Upper lobe of left lung (tissue), 4 donors: ENCODE results near the gene KCNG2.

ENCODE experiments used
- CTCF ChIP-seq, 6 experiments: fragments of 450-650 bp in 4 of 6; fragments of 200-600 bp in 2 of 6; sonication (generic) in 2 of 6; IDR thresholded peaks; one replicate each; pipeline ENCODE4 v1.5.1; 2016 to 2019; ENCODE audit warnings: antibody characterized with exemption in 6 of 6
- EP300 ChIP-seq, 4 donors: sonication (generic); formaldehyde crosslinking; IDR thresholded peaks; one replicate each; pipeline ENCODE4 v1.5.1; 2017; ENCODE audit warnings: antibody characterized with exemption in 4 of 4, control low read depth in 2 of 4
- POLR2A ChIP-seq, 4 donors: fragments of 450-650 bp; IDR thresholded peaks; one replicate each; pipeline ENCODE4 v1.5.1; 2016 to 2017; ENCODE audit warnings: antibody characterized with exemption in 4 of 4, mild to moderate bottlenecking in 2 of 4
- POLR2AphosphoS5 ChIP-seq, 2 donors: sonication (generic); formaldehyde crosslinking; IDR thresholded peaks; one replicate each; pipeline ENCODE4 v1.5.1; 2017; ENCODE audit warnings: antibody characterized with exemption in 2 of 2

- TF ChIP-seq CTCF (IDR thresholded peaks at IDR 0.05) (no peak), POLR2A (IDR thresholded peaks at IDR 0.05) (no peak), POLR2AphosphoS5 (IDR thresholded peaks at IDR 0.05) (no peak), EP300 (IDR thresholded peaks at IDR 0.05) (no peak)
Measured at GRCh38 chr18:79875531-79875919, 77.8 kb downstream of the KCNG2 start.
